ENCODE results near the gene MSH2.
A peak's percentile ranks its signal among the peaks of the same experiment; 100 is the strongest.
"Not testable (repeated sequence)": the region's sequence is repeated elsewhere in the genome, so short reads cannot be mapped to it uniquely, and the experiment has no call there.

The MSH2 gene

GRCh38 chr2:47414682-47415458, 11.9 kb downstream of the MSH2 start:
- no peak for DNase-seq

DNA sequence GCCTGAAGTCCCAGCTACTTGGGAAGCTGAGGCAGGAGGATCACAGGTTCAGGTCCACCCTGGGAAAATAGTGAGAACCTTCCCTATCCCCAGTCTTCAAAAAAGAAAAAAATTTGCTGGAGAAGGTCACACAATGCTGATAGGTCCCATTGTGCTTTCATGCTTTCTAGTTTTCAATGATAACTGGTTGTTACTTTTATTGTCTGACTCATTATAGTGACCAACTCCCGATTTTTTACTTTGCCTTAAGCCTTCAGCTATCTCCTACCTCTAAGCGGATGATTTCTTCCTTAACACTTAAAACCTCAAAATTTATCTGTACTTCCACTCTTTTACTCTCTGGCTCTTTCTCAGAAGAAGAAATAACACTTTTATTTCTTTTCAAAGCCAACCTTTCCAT, 17.3 kb downstream of the MSH2 start:
- DNase-seq = no peak

DNA sequence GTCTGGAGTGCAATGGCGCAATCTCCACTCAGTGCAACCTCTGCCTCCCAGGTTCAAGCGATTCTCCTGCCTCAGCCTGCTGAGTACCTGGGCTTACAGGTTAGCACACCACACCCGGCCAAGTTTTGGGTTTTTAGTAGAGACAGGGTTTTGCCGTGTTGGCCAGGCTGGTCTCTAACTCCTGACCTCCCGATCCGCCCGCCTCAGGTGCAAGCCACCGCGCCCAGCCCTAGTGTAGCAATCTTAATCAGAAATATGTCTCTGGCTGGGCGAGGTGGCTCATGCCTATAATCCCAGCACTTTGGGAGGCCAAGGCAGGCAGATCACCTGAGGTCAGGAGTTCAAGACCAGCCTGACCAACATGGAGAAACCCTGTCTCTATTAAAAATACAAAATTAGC, 17.7 kb downstream of the MSH2 start:
- DNase-seq = not testable (repeated sequence)

- no peak for DNase-seq
Observed at GRCh38 chr2:47422016-47422415, 19.1 kb downstream of the MSH2 start.

DNA sequence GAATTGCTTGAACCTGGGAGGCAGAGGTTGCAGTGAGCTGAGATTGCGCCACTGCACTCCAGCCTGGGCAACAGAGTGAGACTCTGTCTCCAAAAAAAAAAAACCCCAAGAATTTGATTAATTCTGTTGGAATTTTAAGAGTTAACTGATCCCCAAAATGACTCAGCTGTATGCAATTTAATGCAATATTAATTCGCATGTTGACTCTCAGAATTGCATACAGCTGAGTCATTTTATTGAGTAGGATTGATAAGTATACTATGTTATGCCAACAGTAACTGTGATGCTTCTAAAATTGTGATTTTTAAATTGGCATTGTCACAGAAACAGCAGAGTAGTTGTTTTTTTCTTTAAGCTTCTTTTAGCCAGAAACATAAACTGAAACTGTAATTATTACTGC, 19.6 kb downstream of the MSH2 start:
- DNase-seq = no peak

DNA sequence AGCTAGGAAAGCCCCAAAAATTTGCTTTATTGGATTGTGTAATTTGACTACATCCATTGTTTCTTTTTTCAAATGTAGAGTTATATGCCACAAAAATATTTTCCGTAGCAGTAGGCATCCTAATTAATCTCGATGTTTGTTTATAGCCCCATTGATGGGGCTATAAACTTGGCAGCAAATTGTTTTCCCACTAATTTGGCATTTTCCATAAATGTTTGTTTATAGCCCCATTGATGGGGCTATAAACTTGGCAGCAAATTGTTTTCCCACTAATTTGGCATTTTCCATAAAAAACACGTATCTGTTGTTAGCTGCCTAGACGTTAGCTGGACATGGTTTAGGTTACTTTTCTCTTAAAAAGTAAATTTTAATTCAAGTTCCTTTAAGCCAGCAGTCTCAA, 23.8 kb downstream of the MSH2 start:
- no peak for DNase-seq

DNA sequence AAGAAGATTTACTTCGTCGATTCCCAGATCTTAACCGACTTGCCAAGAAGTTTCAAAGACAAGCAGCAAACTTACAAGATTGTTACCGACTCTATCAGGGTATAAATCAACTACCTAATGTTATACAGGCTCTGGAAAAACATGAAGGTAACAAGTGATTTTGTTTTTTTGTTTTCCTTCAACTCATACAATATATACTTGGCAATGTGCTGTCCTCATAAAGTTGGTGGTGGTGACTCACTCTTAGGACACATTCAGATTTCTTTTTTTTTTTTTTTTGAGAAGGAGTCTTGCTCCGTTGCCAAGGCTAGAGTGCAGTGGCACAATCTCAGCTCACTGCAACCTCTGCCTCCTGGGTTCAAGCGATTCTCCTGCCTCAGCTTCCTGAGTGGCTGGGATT, 26.8 kb downstream of the MSH2 start:
- DNase-seq = no peak

DNA sequence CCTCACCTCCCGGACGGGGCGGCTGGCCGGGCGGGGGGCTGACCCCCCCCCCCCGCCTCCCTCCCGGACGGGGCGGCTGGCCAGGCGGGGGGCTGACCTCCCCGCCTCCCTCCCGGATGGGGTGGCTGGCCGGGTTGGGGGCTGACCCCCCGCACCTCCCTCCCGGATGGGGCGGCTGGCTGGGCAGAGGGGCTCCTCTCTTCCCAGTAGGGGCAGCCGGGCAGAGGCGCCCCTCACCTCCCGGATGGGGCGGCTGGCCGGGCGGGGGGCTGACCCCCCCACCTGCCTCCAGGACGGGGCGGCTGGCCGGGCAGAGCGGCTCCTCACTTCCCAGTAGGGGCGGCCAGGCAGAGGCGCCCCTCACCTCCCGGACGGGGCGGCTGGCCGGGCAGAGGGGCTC, 30.1 kb downstream of the MSH2 start:
- not testable (repeated sequence) for DNase-seq

- DNase-seq = not testable (repeated sequence)
Observed at GRCh38 chr2:47433445-47433844, 30.5 kb downstream of the MSH2 start.

GRCh38 chr2:47437287-47437686, 34.3 kb downstream of the MSH2 start:
- peak in 1 of 2 experiments; percentile 11 for DNase-seq

DNA sequence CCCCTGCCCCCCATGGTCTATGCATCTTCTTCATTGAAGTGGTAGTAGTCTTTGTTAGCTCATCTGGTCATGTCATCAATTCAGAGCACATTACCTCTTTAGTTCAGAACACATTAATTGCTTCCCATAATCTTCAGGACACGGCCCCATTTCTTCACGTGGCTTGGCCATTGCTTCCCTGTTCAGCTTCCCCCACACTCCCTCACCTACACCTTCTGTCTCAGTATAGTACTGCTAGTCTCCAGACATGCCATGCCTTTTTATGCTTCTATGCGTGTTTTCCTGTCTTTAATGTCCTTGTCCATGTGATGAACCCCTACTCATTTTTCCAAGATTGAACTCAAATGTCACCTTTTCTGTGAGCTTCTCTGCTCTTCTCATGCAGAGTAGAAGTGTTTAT, 35.1 kb downstream of the MSH2 start:
- no peak for DNase-seq

DNA sequence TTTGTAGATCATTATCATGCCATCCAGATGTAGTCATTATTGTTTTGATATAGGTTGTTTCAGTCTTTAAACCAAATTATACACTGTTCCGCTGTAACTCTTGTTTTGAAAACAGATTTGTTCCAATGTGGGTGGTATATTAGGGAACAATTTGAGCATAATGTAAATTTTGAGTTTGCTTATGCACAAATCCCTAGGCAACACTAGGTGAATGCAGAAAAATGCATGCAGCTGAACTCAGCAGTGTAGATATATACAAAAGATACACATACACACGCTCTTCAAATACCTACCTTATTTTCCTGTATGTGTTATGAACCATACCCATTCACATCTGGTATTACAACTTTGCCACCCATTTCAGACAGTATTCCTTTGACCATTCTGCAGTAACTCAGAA, 35.8 kb downstream of the MSH2 start:
- DNase-seq = no peak

GRCh38 chr2:47451790-47452189, 48.8 kb downstream of the MSH2 start:
- no peak for DNase-seq

DNA sequence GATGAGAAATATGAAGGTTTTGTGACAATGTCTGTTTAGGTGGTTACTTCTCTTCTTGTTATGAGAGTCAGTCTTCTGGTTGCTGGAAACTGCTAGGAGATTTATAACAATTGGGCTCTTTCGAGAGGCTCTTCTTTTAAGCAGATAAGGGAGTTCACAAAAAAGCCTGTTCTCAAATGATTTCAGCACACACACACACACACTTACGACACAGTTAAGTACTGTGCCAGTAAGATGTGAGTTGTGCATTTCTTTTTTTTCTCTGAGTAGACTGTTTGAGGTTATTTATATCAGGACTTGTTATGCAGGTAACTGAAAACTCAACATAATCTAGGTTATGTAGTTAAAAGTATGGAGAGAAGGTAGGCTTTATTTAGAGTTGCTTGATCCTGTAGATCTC, 49.8 kb downstream of the MSH2 start:
- no peak for DNase-seq

GRCh38 chr2:47454818-47455217, 51.9 kb downstream of the MSH2 start:
- DNase-seq = not testable (repeated sequence)

DNA sequence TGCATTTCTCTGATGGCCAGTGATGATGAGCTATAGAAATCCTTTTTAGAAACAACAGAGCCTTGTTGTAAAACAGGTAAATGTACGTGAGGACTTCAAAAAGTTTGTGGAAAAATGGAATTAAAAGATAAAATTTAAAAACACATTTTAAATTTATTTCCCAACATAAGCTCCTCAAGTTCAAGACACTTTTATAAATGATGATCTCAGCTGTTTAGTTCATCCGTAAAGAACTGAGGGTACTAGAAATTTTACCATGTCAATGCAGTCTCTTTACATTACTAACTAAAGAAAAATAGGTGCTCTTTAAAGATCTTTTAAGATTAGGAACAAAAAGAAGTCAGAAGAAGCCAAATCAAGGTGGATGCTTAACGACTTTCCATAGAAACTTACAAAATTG, 52.5 kb downstream of the MSH2 start:
- DNase-seq = no peak

GRCh38 chr2:47456851-47457250, 53.9 kb downstream of the MSH2 start:
- DNase-seq = no peak

- no peak for DNase-seq
Observed at GRCh38 chr2:47457268-47457667, 54.3 kb downstream of the MSH2 start.

DNA sequence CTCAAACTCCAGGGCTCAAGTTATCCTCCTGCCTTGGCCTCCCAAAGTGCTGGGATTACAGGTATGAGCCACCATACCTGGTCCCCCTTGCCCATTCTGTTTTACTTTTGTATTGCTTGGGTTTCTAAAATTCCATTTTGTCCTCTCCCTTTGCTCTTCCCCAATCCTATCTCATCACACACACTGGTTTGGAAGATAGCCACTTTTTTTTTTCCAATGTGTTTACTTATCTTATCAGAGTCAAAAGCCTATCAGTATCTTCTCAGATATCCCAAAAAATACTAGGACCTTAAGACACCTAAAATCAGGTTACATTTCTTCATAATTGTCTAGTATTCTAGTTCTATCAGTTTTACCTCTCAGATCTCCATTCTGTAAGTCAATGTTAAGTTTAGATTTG, 56.1 kb downstream of the MSH2 start:
- no peak for DNase-seq

- DNase-seq = no peak
Observed at GRCh38 chr2:47460766-47461165, 57.8 kb downstream of the MSH2 start.

DNA sequence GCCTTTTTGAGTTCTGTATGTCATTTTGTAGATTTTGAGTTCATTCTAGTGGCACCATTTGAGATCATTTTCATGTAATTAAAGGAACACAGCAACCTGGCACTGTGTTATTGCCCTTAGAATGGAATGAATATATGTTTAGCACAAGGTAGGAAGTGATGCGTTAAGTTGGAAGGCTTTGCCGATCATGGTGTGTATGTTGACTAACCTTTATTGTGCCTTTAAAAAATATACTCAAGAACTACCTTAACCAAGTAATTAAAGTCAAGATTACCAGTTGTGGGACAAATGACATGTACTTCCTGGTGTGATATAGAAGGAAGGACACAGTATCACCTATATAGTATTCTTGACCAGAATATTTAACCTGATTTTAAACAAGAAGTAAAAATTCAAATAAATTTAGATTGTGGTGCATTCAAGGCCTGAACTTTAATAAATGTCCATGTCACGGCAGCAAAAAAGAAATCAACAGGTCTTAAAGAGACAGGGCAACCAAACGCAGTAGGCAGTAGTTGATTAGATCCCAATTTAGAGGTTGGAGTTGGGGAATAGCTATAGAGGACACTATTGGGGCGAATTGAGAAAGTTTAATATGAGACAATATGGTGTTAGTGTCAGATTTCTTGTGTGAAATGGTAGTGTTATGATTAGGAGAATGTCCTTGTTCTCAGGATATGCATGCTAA, 68.6 kb downstream of the MSH2 start:
- DNase-seq = no peak

DNA sequence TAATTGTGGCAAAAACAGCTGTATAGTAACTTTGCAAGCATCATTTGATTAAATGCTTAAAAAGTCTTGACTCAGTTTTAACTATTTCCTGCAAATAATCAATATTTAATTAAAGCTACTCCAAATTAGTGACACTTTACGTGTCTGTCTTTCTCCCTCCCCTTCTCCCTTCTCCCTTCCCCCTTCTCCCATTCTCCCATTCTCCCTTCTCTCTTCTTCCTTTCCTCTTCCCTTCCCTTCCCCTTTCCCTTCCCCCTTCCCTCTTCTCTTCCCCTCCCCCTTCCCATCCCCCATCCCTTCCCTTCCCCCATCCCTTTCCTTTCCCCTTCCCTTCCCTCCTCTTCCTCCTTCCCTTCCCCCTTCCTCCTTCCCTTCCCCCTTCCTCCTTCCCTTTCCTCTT, 76.9 kb downstream of the MSH2 start:
- DNase-seq = no peak

GRCh38 chr2:47483191-47483590, 80.2 kb downstream of the MSH2 start:
- no peak for DNase-seq

DNA sequence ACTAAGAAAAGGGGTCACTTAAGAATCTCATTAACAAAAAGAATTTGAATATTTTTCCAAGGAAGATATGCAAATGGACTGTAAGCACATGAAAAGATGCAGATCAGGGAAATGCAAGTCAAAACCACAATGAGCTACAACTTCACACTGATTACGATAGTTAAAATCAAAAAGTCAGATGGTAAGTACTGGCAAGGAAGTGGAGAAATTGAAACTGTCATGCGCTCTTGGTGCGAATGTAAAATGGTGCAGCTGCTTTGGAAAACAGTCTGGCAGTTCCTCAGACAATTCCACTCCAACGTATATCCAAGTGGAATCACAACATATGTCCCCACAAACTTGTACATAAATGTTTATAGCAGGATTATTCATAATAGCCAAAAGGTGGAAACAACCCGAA, 81.4 kb downstream of the MSH2 start:
- DNase-seq = no peak

DNA sequence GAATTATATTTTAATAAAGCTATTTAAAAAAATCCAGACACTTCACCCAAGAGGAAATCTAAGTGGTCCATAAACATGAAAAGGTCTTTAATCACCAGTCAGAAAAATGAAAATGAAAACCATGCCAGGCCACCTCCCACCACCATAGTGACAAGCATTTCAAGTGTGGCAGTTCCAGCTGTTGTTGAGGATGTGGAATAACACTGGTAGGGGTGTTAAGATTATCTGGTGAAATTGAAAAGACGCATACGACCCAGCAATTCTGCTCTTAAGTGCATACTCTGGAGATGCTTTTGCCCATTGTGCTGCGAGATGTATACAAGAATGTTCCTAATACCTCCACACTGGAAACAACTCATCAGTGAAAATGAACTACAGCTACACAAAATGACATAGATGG, 82.2 kb downstream of the MSH2 start:
- DNase-seq = no peak

Data from NCI-H2081 (cell line).